B cell (primary cell): ENCODE measurements around the gene BEAN1.

Source experiments
- EZH2 ChIP-seq: IDR thresholded peaks from 2 replicates; pipeline ENCODE4 v1.6.1; 2012; ENCODE audit warnings: borderline replicate concordance, low read depth, mild to moderate bottlenecking, moderate library complexity, low read length; ENCODE audit not compliant: insufficient read depth, poor library complexity, severe bottlenecking
- TF ChIP-seq, protein P1 (sequence below): fragments of 200-600 bp; IDR thresholded peaks from one replicate; pipeline ENCODE4 v1.8.0; 2022; ENCODE audit warnings: antibody characterized with exemption, mild to moderate bottlenecking

DNA sequence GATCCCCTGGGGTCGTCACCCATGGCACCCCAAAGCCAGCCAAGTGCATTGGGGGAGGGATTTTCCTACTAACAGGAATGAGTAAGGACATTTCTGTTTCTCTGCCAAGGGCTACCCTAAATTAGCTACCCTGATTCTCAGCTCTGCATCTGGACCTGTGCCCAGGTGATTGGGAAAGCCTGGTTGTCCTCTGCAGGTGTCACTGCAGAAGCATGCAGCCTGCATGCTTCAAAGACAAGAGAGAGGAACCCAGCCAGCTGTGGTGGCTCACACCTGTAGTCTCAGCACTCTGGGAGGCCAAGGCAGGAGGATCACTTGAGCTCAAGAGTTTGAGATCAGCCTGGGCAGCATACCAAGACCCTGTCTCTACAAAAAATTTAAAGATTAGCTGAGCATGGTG lies 19.6 kb downstream of the BEAN1 start:
- TF ChIP-seq, protein P1, sequence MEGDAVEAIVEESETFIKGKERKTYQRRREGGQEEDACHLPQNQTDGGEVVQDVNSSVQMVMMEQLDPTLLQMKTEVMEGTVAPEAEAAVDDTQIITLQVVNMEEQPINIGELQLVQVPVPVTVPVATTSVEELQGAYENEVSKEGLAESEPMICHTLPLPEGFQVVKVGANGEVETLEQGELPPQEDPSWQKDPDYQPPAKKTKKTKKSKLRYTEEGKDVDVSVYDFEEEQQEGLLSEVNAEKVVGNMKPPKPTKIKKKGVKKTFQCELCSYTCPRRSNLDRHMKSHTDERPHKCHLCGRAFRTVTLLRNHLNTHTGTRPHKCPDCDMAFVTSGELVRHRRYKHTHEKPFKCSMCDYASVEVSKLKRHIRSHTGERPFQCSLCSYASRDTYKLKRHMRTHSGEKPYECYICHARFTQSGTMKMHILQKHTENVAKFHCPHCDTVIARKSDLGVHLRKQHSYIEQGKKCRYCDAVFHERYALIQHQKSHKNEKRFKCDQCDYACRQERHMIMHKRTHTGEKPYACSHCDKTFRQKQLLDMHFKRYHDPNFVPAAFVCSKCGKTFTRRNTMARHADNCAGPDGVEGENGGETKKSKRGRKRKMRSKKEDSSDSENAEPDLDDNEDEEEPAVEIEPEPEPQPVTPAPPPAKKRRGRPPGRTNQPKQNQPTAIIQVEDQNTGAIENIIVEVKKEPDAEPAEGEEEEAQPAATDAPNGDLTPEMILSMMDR: no peak
- TF ChIP-seq EZH2: no peak
